CD4-positive, alpha-beta T cell treated with Interleukin-4 for 1 hour (primary cell): Measurements from ENCODE around the gene CFAP251.

Source experiments
- DNase-seq, 2 donors: peaks; one replicate each; pipeline ENCODE4 v3.0.0-alpha.2; 2020 to 2022

Gene CFAP251

GRCh38 chr12:121946313-121947025 is 28.1 kb downstream of the CFAP251 start:
- no peak for DNase-seq

DNA sequence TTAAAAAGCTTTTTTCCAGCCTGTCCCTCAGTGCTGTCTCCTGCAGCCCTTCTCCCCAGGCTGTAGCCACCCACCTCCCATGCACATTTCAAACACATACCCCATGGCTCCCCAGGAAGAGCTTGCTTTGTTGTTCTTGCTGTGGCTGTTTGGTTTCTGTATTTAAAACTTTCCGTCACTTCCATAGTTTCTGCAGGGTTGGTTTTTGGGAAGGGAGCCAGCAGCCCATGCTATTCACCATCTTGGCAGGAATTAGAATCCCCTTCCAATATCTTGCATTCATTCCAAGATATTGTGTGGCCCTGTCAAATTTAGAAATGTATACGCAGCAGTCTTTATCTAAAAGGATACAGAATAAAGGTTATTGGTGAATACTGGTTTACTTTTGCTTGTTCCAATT is 29.6 kb downstream of the CFAP251 start:
- DNase-seq, result no peak

DNA sequence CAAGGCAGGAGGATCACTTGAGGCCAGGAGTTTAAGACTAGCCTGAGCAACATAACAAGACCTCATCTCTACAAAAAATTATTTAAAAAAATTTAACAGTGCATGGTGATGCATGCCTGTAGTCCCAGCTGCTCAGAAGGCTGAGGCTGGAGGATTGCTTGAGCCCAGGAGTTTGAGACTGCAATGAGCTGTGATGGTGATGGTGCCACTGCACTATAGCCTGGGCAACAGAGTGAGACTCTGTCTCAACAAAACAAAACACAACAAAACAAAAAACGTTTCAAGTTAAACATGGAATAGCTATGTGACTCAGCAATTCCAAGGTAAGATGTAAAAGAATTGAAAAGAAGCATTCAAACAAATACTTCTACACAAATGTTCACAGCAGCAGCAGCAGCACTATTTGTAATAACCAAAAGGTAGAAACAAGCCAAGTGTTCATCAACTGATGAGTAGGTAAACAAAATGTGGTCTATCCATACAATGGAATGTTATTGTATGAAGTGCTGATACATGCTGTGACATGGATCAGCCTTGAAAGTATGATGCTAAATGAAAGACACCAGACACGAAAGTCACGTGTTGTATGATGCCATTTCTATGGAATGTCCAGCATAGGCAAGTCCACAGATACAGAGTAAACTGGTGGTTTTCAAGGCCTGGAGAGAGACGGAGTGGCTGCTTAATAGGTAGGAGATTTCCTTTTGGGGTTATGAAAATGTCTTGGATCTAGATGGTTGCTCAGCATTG is 31.4 kb downstream of the CFAP251 start:
- no peak for DNase-seq

GRCh38 chr12:121953117-121953692 is 34.8 kb downstream of the CFAP251 start:
- no peak for DNase-seq

DNA sequence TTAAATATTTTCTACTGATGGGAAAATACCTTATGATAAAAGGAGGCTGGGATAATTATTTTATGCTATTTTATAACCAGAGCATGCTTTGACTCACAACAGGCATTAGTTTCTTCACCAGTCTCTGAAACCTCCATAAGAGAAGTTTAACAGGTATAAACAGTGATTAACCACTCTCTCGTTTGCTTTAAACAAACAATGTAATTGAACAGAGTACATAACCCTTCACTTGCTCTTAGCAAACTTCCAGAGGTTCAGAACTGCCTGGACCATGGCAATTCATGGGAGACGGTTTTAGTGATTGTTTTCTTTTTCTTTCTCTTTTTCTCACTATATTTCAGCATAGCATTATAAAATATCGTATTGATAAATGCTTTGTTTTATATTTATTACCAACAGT is 35.3 kb downstream of the CFAP251 start:
- DNase-seq, result no peak

- DNase-seq, result no peak
Observed at GRCh38 chr12:121955258-121956237, 37.2 kb downstream of the CFAP251 start.

GRCh38 chr12:121957861-121958515 is 39.6 kb downstream of the CFAP251 start:
- no peak for DNase-seq

GRCh38 chr12:121958541-121959240 is 40.3 kb downstream of the CFAP251 start:
- DNase-seq, result no peak

GRCh38 chr12:121960541-121960940 is 42.1 kb downstream of the CFAP251 start:
- no peak for DNase-seq

DNA sequence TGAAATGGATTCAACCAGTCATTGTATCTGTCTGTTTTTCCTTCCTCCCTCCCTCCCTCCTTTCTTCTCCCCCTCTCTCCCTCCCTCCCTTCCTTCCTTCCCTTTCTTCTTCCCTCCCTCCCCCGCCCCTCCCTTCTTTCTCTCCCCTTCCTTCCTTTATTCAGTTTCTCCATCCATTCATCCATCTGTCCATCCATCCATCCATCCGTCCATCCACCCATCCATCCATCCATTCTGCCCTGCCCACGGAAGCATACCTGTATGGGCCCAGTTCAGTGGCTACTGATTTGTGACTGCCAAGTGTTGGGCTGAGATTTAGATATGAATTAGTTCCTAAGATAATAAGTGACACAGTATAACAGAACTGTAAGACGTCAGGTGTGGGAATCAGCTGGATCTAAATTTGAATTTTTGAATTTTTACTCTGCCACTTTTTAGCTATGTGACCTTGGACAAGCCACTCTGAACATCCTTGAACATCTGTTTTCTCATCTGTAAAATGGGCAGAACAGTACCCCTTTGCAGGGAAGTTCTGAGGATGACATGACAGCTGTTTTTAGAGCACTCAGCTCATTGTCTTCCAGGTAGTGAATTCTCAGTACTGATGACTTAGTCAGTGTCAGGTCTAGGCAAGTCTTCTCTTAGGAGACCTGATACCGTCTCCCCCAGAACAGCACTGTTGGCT is 42.9 kb downstream of the CFAP251 start:
- DNase-seq, result no peak

DNA sequence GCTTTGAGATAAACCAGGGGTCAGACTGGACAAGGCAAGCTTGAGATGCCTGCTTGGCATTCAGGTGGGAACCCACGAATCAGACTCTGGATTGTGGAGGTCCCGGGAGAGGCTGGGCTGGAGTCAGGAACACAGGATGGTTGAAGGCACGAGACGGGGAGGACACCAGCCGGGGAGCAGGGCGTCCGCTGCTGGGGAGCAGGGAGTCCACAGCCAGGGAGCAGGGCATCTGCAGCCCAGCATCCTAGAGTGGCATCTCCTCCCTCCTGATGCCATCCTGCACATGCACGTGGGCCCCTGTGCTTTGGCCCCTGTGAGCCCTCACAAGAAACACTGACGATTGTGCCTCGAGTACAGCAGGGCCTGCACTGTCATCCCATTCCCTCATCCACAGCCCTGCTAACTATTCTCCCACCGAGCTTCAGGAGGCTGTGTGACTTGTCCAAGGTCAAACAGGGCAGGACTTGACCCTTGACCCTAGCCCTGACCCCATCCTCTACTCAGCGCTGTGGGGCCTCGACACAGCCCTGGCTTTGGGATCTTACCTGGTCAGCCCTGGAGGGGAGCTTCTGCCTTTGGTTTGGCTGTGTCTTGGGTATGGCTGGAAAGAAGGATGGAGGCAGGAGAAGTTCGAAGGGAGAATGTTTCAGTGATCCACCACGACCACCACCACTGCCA is 45.1 kb downstream of the CFAP251 start:
- DNase-seq, result no peak

DNA sequence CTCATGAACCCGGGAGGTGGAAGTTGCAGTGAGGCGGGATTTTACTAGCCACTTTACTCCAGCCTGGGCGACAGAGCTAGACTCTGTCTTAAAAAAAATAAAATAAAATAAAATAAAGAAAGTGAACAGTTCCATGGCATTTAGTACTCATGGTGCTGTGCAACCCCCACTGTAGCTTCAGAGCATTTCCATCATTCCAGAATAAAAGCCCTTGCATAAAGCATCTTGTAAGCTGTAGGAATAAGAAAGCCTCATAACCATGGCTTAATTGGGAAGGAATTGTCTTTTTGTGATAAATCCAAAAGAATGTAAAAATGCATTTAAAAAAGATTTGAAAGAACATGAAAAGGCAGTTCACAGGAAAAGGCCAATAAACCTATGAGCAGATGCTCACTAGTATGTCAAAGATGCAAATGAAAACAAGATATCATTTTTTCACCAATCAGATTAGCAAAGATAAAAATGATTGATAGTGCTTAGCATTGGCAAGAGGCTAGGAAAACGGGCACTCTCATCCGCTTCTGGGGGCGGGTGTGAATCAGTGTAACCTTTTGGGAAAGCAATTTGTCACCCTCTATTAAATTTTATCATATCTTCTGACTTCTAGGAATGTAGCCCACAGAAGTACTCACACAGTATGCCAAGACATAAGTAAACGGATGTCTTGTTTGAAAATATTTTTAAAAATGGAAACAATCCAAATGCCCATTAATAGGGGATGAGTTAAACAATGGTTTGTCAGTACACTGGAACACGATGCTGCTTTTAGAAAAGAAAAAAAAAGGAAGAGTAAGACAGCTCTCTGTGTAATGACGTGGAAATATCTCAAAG is 46.6 kb downstream of the CFAP251 start:
- DNase-seq, result no peak

- no peak for DNase-seq
Observed at GRCh38 chr12:121966959-121967358, 48.6 kb downstream of the CFAP251 start.

DNA sequence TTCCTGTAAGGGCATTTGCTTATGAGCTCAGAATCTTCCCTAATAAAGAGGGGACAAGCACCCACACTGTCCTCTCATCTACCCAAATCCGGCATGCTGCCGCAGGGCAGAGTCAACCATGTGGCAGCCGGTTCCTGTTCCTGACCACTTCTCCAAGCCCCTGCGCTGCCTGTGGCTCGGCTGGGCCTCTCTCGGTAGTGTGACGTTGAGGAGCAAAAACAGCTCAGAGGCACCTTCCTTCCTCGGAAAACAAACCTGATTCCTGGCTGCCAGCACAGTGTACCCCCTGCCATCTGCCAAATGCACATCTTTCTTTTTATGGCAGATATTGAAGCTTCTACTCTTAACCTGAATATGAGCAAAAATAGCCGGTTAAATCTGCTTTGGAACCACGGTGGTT is 50.5 kb downstream of the CFAP251 start:
- peak in 1 of 2 donors; percentile 51 for DNase-seq

DNA sequence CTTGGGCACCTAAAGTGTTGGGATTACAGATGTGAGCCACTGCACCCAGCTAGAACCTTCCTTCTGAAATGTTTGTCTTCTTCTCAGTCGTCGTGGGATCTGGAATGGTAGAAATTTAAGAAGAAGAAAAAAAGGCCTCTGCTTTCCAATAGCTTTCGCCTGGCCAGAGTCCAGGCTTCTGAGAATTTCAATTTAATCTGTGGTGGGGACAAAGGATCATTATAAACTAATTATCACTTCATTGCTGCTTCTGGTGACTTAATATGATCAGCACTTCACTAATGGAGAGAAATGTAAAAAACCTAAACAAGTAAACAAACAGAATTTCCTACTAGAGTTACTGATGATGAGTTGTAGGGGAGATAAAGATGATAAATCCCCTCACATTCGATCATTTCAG is 51.3 kb downstream of the CFAP251 start:
- no peak for DNase-seq

GRCh38 chr12:121970581-121971300 is 52.3 kb downstream of the CFAP251 start:
- DNase-seq, result no peak

DNA sequence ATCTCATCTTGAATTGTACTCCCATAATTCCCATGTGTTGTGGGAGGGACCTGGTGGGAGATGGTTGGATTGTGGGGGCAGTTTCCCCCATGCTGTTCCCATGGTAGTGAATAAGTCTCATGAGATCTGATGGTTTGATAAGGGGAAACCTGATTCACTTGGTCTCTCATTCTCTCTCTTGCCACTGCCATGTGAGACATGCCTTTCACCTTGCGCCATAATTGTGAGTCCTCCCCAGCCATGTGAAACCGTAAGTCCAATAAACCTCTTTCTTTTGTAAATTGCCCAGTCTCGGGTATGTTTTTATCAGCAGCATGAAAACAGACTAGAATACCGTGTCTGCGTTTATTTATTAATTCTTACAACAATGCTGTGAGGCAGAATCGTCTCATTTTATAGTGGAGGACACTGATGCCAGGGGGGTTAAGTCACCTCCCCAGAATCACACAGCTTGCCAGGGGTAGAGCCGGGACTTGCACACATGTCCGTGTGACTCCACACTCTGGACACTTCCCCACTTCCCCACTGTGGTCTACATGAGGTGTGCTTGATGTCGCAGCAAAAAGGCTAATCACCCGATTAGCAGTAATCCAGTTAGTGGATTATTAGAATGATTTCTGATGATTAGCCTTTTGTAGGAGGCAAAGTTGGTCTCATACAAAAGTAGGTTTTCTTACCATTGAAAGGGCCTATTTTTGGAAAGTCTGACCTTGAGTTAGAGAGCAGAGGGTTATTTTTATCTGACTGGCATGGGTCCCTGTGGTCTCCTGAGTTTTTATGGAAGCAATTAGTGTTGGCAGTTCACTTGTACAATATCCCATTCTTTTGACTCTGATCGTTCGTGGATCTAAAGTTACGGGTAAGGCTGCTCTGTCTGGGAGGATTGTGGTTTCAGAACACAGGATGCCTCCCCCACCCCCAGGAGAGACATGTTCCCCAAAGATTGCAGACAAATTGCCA is 55.9 kb downstream of the CFAP251 start:
- DNase-seq, result no peak

DNA sequence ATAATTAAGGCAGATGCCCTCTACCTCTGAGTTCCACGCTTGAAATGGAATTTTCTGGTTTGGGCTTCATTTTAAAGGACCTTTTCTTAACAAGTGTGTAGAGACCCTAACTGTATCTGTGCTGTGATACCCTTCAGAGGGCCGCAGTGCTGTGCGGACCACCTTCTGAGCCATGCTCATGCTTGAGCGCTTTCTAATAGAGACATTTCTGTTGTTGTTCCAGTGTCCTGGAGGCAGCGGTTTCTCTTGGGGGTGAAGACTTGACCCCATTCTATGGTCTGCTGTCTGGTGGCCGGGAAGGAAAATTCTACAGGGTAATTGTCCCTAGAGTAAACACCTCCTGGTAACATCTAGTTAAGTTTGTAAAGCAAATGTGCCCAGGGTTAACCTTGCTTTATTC is 56.6 kb downstream of the CFAP251 start:
- no peak for DNase-seq
